Right ventricle myocardium inferior (tissue), 1 donor: ENCODE measurements around the gene UGT2A3. TPM values are rescaled to one million over a fixed set of nuclear protein-coding genes. Genes with fewer than 3 reads are reported as not detected.

Experiments
- total RNA-seq: library from RNA; stranded (reverse); fragmentation: NEBNext Ultra II Directional; extraction: Animal tissue kit (Norgen Biotek cat#: 25700); gene quantifications from one replicate; pipeline ENCODE4 v1.2.1, GENCODE V29; 2021
- donor health status: DM: no; HTN: yes; CAD: no; lungs with severe emphysema.

Gene UGT2A3
- total RNA-seq, 1 donor from 2014 or later = not detected

Other genes with a start within 250 kb of the UGT2A3 start
- not detected for gene UGT2B10, start 135.8 kb downstream of the UGT2A3 start, total RNA-seq
- not detected for gene UGT2B7, start 144.7 kb upstream of the UGT2A3 start, total RNA-seq